ENCODE data around the gene TMEM51.

Gene TMEM51

DNA sequence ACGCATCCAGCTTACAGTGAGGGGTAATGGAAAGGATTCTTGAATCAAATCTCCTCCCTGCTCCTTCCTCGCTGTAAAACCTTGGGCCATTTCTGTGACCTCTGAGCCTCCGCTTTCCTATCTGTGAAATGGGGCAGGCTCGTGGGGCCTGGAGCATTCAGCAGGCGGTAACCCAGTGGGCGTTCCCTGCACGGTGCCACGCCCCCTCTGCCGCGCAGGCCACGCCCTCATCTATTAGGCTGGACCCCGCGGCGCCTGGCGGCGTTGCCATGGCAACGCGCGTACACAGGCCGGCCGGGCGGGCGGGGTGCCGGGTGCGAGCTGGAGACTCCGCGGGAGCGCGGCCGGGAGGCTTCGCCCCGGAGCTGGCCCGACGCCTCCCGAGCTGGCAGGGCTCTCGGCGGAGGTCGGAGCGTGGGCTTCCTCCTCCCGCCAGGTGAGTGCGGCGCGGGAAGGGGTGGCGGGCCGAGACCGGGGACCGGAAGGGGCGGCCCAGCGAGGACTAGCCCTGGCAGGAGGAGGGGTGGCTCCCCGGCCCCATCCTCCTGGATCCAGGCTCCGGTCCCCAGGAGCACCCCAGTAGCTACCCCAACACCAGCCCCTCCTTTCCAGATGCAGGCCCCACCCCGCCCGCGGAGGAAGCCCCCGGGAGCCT, 93.5 kb downstream of the TMEM51 start, which contains the start of gene FHAD1:
Gene FHAD1, plus strand, starts transcription at position 264 of the 655 bp plus-strand sequence. CDS start 4,562 bp downstream, outside the sequence.
- no peak for DNase-seq (ENCODE audit: low read depth)

DNA sequence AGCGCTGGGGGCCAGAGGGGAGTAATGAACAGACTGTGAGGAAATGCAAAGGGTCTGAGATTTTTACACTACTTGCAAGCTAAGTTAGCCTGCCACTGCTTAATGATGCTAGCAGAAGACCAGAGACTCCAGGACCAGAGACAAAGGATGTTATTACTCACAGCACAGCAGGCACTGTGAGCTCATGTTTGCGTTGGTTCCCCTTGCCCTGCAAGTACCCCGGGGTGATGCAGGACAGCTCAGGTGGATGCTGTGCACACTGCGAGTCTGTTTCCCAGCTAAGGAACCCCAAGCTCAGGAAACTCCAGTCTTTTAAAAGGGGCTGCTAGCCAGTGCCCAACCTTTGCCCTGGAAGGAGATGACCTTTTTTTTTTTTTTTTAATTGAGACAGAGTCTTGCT, 94.7 kb downstream of the TMEM51 start:
- DNase-seq (ENCODE audit: low read depth): no peak

DNA sequence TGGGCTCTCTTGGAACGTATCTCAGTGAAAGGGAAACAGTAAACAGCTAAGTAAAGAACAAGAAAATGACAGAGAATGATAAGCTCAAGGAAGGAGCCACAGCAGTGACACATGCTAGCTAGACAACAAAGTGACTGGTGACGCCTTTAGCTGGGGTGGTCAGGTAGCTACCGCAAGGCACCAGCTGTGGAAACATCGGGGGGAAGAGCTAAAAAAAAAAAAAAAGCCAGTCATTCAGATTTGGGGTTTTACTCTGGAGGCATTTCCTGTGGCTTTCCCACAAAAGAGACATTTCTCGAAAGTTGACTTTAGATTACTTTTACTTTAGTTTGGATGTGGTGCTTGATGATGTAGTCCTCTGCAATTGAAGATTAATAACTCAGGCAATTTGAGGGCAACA, 95.5 kb downstream of the TMEM51 start:
- no peak for DNase-seq (ENCODE audit: low read depth)

DNA sequence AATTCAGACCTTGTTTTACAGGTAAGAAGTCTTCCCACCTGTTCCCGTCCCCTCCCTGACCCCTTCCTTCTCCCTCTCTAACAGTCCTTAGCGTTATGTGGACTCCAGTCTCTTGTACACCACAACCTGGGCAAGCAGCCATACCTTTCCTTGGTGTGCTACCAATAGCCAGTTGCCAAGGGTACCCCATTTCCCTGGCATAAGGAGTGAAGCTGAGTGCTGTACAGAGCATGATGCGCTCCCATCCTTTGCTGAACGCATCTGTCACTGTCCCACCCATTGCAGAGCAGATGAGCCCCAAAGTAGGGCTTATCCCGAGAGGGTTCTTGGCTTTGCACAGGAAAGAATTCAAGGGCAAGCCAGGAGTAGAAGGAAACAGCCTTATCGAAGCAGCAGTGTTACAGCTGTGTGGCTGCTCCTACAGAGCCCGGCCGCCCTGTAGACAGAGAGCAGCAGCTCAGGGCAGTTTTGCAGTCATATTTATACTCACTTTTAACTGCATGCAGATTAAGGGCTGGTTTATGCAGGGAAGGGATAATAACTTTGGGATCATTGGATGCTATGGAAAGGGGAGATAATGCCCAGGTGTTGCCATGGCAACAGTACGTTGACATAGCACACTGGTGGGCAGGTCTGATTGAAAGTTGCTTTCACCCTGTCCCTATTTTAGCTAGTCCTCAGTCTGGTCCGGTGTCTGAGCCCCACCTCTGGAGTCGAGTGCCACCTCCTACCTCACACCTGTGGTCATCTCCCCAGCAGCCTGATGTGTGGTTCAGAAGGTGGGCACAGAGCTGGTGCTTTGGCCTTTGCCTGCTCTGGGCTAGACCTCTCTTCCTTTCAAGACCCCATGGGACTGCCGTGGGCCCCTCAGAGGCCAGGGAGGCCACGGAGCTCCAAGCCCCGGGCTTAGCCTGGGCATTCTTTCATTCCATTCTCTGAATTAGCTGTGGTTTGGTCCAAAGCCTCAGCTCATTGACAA, 98.6 kb downstream of the TMEM51 start:
- DNase-seq (ENCODE audit: low read depth): no peak

DNA sequence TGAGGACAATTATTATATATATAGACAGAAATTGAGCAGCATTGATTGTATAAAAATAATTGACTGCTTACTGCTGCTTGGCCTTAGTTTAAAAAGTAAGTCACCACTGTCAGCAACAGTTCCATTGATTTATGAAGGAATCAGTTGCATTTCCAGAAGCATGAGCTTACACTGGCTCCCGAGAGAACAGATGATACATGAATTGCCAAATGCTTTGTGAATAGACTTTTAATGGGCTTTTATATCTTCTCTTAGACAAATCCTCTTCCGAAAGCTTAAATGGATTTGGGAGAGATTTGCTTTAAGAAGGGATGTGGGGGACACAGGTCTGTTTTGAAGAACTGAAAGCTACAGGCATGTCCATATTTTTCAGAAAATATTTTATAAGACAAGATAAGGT, 101.0 kb downstream of the TMEM51 start:
- no peak for DNase-seq (ENCODE audit: low read depth)

DNA sequence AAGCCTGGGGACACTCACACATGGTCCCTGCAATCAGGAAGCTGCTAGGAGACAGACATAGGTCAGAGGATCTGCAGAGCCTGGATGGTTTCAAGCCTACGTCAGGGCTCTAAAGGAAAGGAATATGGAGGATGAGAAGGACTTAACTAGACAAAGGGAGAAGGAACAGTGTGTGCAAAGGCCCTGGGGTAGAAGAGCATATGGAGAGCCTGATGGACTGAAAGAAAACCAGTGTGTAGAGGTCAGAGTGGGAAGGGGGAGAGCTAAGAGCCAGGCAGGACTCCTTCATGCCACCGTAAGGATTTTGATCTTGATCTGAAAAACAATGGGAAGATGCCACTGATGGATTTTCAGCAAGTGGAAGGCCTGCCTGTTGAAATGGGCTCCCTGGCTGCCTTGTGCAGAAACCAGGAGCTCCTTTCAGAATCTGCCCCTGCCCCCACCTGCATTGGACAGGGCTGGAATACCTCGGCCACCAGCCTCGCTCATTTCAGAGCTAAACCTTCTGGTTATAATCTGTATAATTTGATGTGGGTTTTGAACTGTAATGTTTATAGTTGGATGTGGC, 102.1 kb downstream of the TMEM51 start:
- no peak for DNase-seq (ENCODE audit: low read depth)

DNA sequence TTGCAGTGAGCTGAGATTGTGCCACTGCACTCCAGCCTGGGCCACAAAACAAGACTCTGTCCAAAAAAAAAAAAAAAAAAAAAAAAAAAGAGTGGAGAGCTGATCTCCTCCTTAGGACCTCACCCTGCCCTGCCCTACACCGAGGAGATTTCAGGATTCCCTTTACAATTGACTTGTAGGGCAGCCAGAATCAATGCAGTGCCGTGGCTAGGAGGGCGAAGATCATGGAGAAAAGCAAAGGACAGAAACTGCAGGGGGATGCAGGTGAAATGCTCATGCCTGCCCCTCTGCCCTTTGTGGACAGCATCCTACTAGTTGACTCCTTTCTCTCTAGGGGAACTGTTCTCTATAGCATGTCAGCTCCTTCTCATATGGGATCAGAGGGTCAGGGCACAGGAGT, 103.0 kb downstream of the TMEM51 start:
- no peak for DNase-seq (ENCODE audit: low read depth)

DNA sequence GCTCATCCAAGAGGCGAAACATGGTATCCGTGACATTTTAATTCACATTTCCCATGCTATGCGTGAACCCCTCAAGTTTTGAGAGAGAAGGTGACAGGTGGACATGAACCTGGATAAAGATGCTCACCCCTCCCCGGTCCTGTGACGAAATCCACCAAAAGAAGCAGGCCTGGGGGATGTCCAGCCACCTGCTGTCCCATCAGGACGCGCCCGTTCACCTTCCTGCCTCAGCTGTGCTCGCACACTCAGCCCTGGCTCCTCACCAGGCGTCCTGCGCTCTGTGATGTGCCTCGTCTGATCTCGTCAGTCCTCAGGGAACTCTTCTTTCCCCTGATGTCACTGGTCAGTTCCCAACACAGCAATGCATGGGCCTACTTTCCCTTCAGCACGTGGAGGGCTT, 103.8 kb downstream of the TMEM51 start:
- DNase-seq (ENCODE audit: low read depth): no peak

DNA sequence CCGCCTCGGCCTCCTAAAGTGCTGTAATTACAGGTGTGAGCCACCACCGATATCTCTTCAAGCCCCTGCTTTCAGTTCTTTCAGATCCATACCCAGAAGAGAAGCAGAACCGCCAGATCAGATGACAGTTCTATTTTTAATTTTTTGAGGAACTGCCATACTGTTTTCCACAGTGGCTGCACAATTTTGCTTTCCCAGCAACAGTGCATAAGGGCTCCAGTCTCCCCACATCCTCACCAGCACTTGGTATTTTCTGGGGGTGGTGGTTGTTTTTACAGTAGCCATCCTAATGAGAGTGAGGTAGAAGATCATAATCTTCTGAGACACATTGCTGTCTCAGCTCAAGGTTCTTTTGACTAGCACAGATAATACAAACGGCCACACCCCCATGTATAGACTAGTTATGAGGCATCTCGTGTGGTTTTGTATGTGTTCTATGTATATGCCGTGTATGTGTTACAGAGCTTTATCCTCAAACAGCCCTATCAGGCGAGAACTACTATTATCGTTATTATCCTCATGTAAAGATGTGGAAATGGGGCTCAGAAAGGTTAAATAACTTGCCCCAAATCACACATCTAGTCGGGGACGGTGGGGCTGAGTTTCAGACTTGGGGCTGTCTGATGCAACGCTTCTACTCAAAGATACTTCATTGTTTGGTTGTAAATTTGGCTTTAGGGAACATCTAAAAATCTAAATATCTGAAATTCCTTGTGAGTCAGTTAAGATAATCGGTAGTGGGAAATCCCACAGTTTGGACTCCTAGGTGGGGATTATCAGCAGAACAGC, 105.5 kb downstream of the TMEM51 start:
- DNase-seq (ENCODE audit: low read depth): no peak

DNA sequence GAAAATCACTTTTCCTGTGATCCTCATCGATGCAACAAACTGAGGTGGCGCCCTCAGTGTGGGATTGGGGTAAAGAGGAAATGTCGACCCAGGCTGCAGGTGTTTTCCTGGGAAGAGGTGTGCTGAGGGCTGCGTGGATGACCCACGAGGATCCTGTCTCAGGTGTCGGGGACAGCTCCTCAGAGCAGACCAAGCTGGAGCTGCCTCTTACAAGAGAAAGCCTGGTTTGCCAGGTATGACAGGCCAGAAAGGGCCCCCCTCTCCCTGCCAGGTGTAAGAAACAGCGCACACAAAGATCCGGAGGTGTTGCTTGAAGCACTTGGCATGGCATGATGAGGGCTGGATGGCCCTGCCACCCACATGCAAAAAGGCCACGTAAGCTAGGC, 106.1 kb downstream of the TMEM51 start:
- DNase-seq (ENCODE audit: low read depth): no peak

DNA sequence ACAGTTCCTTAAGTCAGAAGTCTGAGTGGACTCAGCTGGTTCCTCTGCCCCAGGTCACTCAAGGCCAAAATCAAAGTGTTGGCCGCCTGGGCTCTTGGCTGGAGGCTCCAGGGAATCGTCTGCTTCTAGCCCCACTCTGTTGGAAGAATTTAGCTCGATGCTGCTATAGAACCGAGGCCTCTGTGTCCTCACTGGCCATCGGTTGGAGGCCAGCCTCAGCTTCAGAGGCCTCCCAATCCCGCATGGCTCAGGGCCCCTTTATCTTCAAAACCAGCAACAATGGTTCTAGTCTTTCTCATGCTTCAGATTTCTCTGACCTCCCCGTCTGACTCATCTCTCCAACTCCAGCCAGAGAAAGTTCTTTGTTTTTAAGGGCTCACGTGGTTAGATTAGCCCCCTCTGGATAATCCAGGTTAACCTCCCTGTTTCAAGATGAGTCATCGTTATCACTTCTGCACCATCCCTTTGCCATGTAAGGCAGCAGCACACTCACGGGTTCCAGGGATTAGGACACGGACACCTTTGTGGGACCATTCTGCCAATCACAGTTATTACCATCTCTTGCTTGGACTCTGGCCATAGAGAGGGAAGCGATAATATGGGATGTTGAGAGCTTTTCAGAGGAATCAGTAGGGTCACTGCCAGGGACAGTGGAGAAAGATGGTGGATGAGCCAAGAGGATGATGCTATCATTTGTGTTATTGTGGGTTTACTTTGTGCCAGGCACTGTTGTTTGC, 107.0 kb downstream of the TMEM51 start:
- DNase-seq (ENCODE audit: low read depth): no peak

DNA sequence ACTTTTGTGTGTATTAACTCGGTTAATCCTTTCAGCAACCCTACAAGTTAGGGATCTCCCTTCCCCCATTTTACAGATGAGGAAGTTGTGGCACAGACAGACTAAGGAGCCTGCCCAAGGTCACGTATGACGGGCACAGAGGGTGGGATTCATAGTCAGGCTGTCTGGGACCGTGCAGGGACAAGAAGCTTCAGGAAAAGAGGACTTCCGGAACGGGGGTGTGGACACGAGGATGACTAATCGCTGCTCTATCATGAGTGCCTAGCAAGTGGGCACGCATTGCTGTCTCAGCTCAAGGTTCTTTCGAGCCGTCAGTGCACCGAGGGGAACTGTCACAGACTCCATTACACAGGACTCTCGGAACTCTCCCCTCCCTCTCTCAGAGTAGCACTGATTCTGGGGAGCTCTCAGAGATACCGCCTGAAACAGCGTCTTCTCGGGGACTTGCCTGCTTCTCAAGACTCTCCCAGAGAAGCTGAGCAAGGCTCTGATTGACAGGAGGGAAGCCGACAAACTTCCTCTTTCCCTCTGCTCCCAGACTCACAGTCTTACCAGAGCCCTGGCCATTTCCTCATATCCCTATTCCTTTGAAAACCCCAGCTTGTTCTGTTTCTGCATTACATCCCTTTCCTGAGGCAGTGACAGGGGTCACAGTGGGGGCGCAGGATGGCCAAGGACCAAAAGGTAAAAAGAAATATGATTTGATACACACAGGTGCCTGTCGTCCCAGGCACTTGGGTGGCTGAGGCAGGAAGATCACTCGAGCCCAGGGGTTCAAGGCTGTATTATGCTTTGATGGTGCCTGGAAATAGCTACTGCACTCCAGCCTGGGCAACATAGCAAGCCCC, 107.8 kb downstream of the TMEM51 start:
- no peak for DNase-seq (ENCODE audit: low read depth)

DNA sequence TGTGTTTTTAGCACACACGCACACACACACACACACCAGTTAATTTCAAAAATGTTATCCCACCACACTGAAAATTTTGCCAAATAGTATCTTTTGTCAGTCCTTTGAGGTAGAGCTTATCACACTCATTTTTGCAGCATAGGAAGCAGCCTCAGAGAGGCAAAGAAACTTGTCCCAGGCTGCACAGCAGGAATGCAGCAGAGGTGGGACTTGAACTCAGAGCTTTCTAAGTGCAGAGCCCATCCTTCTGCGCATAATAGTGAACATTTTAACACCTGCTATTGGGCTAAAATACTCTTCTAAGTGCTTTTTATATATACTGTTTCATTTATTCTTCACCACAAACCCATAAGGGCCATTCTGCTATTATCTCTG, 108.4 kb downstream of the TMEM51 start:
- no peak for DNase-seq (ENCODE audit: low read depth)

DNA sequence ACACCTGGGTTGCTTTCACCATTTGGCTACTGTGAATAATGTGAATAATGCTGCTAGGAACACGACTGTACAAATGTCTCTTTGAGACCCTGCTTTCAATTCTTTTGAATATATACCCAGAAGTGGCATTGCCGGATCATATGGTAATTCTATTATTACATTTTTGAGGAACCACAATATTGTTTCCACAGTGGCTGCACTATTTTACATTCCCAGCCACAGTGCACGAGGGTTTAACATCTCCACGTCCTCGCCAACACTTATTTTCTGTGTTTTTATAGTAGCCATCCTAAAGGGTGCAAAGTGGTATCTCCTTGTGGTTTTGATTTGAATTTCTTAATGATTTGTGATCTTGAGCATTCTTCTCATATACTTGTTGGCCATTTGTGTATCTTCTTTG, 109.2 kb downstream of the TMEM51 start:
- no peak for DNase-seq (ENCODE audit: low read depth)

DNA sequence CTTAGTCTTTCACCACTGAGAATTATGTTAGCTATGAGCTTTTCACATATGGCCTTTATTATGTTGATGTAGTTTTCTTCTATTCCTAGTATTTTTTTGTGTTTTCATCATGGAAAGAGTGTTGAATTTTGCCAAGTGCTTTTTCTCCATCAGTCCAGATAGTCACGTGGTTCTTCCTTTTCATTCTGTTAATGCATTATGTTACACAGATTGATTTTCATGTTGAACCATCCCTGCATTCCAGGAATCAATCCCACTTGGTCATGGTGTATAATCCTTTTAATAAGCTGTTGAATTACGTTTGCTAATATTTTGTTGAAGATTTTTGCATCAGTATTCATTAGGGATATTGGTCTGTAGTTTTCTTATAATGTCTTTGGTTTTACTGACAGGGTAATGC, 111.2 kb downstream of the TMEM51 start:
- no peak for DNase-seq (ENCODE audit: low read depth)
